Epithelial cell of proximal tubule (primary cell): Measurements from ENCODE around the gene HTR3B. TPM values are rescaled to one million over a fixed set of nuclear protein-coding genes. Genes with fewer than 3 reads are reported as not detected.

Source experiments
- DNase-seq: peaks from one replicate; pipeline ENCODE4 v3.0.0-alpha.2; 2011; ENCODE audit warnings: low read depth
- H3K4me3 ChIP-seq: 2 replicates; pipeline ENCODE4 v1.5.1; 2011; ENCODE audit warnings: low read depth, mild to moderate bottlenecking, low read length
- CTCF ChIP-seq: conservative IDR thresholded peaks from 2 replicates; pipeline ENCODE4 v1.5.1; 2012; ENCODE audit warnings: low read depth, mild to moderate bottlenecking, low read length
- total RNA-seq: library from RNA; depleted of rRNA; stranded (reverse); fragments of >200 nt; gene quantifications from 2 replicates; pipeline ENCODE4 v1.2.3, GENCODE V29; 2015

HTR3B gene
- total RNA-seq, 1 donor from 2014 or later: not detected

- DNase-seq: no peak
- TF ChIP-seq CTCF: no peak
These were observed 72.5 kb downstream of the HTR3B start for GRCh38 chr11:113977071-113977490.

GRCh38 chr11:113977701-113978100 lies 73.1 kb downstream of the HTR3B start:
- no peak for DNase-seq
- H3K4me3 ChIP-seq: no peak overlapping the region
- TF ChIP-seq CTCF: no peak

More at GRCh38 chr11:113977071-113977490, 72.5 kb downstream of the HTR3B start:
- H3K4me3 ChIP-seq: no peak overlapping the region

- no peak for TF ChIP-seq CTCF
- no peak for DNase-seq
These were observed 74.8 kb downstream of the HTR3B start for GRCh38 chr11:113979431-113979830.

GRCh38 chr11:113980785-113981184 lies 76.2 kb downstream of the HTR3B start:
- DNase-seq: no peak
- H3K4me3 ChIP-seq: no peak overlapping the region
- no peak for TF ChIP-seq CTCF

More at GRCh38 chr11:113979431-113979830, 74.8 kb downstream of the HTR3B start:
- H3K4me3 ChIP-seq: no peak overlapping the region

GRCh38 chr11:113982306-113982705 lies 77.7 kb downstream of the HTR3B start:
- TF ChIP-seq CTCF: no peak
- no peak for DNase-seq
- no peak overlapping the region for H3K4me3 ChIP-seq

GRCh38 chr11:113984781-113985180 lies 80.2 kb downstream of the HTR3B start:
- no peak overlapping the region for H3K4me3 ChIP-seq
- DNase-seq: no peak
- TF ChIP-seq CTCF: no peak

- DNase-seq: no peak
- TF ChIP-seq CTCF: no peak
- H3K4me3 ChIP-seq: no peak overlapping the region
These were observed 81.3 kb downstream of the HTR3B start for GRCh38 chr11:113985906-113986305.
